SJCRH30 (cell line): ENCODE results near the gene ATF2. TPM values are rescaled to one million over a fixed set of nuclear protein-coding genes. Genes with fewer than 3 reads are reported as not detected.
A peak's percentile ranks its signal among the peaks of the same experiment; 100 is the strongest.

Source experiments
- DNase-seq, 2 experiments: peaks; one replicate each; pipeline ENCODE4 v3.0.0-alpha.2; 2015 to 2020
- H3K27ac ChIP-seq: fragments of 250-450 bp; sonication (Bioruptor Pico); 2 replicates; pipeline ENCODE4 v1.5.1; 2020; ENCODE audit warnings: mild to moderate bottlenecking, moderate library complexity
- H3K27me3 ChIP-seq: fragments of 250-450 bp; sonication (Bioruptor Pico); 2 replicates; pipeline ENCODE4 v1.5.1; 2020; ENCODE audit warnings: mild to moderate bottlenecking, moderate library complexity
- H3K36me3 ChIP-seq: fragments of 250-450 bp; sonication (Bioruptor Pico); 2 replicates; pipeline ENCODE4 v1.5.1; 2020; ENCODE audit warnings: mild to moderate bottlenecking, moderate library complexity
- H3K4me1 ChIP-seq: fragments of 250-450 bp; sonication (Bioruptor Pico); 2 replicates; pipeline ENCODE4 v1.5.1; 2020; ENCODE audit warnings: mild to moderate bottlenecking, moderate library complexity
- H3K4me3 ChIP-seq: fragments of 250-450 bp; sonication (Bioruptor Pico); 2 replicates; pipeline ENCODE4 v1.5.1; 2020; ENCODE audit warnings: mild to moderate bottlenecking, moderate library complexity
- H3K9me3 ChIP-seq: fragments of 250-450 bp; sonication (Bioruptor Pico); replicated peaks from 2 replicates; pipeline ENCODE4 v1.5.1; 2020; ENCODE audit warnings: mild to moderate bottlenecking, moderate library complexity
- total RNA-seq: library from RNA; depleted of rRNA; stranded (reverse); fragments of >200 nt; shearing (Covaris generic); gene quantifications from 2 replicates; pipeline ENCODE4 v1.2.3, GENCODE V29; 2014; rRNA removed

ATF2 gene
- total RNA-seq, 1 experiment from 2014 or later: 48.5 TPM

GRCh38 chr2:175037941-175038340 lies 130.1 kb downstream of the ATF2 start:
- Histone ChIP-seq H3K36me3 (no peaks in the 10 kb centered on the region), H3K27ac (no peak overlapping the region), H3K9me3 (no peaks in the 10 kb centered on the region), H3K27me3 (no peaks in the 10 kb centered on the region; the same call in 1 of the 2 replicates), H3K4me1 (no peaks in the 10 kb centered on the region), H3K4me3 (no peak overlapping the region)
- DNase-seq: no peak

- H3K27me3 ChIP-seq: no peaks in the 10 kb centered on the region; the same call in 1 of the 2 replicates
- peak in 1 of 2 experiments; percentile 34 for DNase-seq
- H3K36me3 ChIP-seq: no peaks in the 10 kb centered on the region
- no peaks in the 10 kb centered on the region for H3K9me3 ChIP-seq
- H3K27ac ChIP-seq: no peak overlapping the region
- no peak overlapping the region for H3K4me3 ChIP-seq
- no peaks in the 10 kb centered on the region for H3K4me1 ChIP-seq
Observed at GRCh38 chr2:175036582-175037018, 131.4 kb downstream of the ATF2 start.

GRCh38 chr2:175035806-175036205 lies 132.2 kb downstream of the ATF2 start:
- no peaks in the 10 kb centered on the region for H3K27me3 ChIP-seq
- no peak overlapping the region for H3K27ac ChIP-seq
- no peak for DNase-seq
- no peaks in the 10 kb centered on the region for H3K4me1 ChIP-seq
- no peak overlapping the region for H3K4me3 ChIP-seq
- no peaks in the 10 kb centered on the region for H3K9me3 ChIP-seq
- no peaks in the 10 kb centered on the region for H3K36me3 ChIP-seq

- Histone ChIP-seq H3K9me3 (no peaks in the 10 kb centered on the region), H3K36me3 (no peaks in the 10 kb centered on the region), H3K27me3 (no peaks in the 10 kb centered on the region), H3K4me1 (no peaks in the 10 kb centered on the region), H3K27ac (no peak overlapping the region), H3K4me3 (no peak overlapping the region)
- no peak for DNase-seq
Observed at GRCh38 chr2:175034716-175035115, 133.3 kb downstream of the ATF2 start.

- Histone ChIP-seq H3K4me1 (peaks cover 11% of the 10 kb centered on the region; the same call in 1 of the 2 replicates), H3K27ac (no peak overlapping the region), H3K36me3 (no peaks in the 10 kb centered on the region), H3K27me3 (no peaks in the 10 kb centered on the region), H3K9me3 (no peaks in the 10 kb centered on the region), H3K4me3 (no peak overlapping the region)
- DNase-seq: peak; percentile 51 to 78
Observed at GRCh38 chr2:175030380-175031271, 137.4 kb downstream of the ATF2 start.

GRCh38 chr2:175027755-175028154 lies 140.2 kb downstream of the ATF2 start:
- Histone ChIP-seq H3K27ac (peak overlapping the region; percentile 62), H3K4me3 (peak overlapping the region; percentile 34), H3K36me3 (no peaks in the 10 kb centered on the region), H3K9me3 (no peaks in the 10 kb centered on the region), H3K4me1 (peaks cover 14% of the 10 kb centered on the region; the same call in 1 of the 2 replicates), H3K27me3 (no peaks in the 10 kb centered on the region)
- no peak for DNase-seq

- Histone ChIP-seq H3K27me3 (no peaks in the 10 kb centered on the region), H3K4me1 (peaks cover 14% of the 10 kb centered on the region; the same call in 1 of the 2 replicates), H3K36me3 (no peaks in the 10 kb centered on the region), H3K9me3 (no peaks in the 10 kb centered on the region), H3K4me3 (no peak overlapping the region), H3K27ac (no peak overlapping the region)
- no peak for DNase-seq
Observed at GRCh38 chr2:175026385-175026784, 141.6 kb downstream of the ATF2 start.

- Histone ChIP-seq H3K27ac (no peak overlapping the region), H3K4me1 (peaks cover 14% of the 10 kb centered on the region; the same call in 1 of the 2 replicates), H3K36me3 (no peaks in the 10 kb centered on the region), H3K9me3 (no peaks in the 10 kb centered on the region), H3K4me3 (no peak overlapping the region), H3K27me3 (no peaks in the 10 kb centered on the region)
- DNase-seq: no peak
Observed at GRCh38 chr2:175025946-175026345, 142.1 kb downstream of the ATF2 start.

GRCh38 chr2:175025233-175025632 lies 142.8 kb downstream of the ATF2 start:
- Histone ChIP-seq H3K27ac (no peak overlapping the region), H3K27me3 (no peaks in the 10 kb centered on the region), H3K4me3 (no peak overlapping the region), H3K36me3 (no peaks in the 10 kb centered on the region), H3K9me3 (no peaks in the 10 kb centered on the region), H3K4me1 (peaks cover 14% of the 10 kb centered on the region; the same call in 1 of the 2 replicates)
- no peak for DNase-seq

- Histone ChIP-seq H3K27ac (no peak overlapping the region), H3K9me3 (no peaks in the 10 kb centered on the region), H3K4me3 (no peak overlapping the region), H3K27me3 (no peaks in the 10 kb centered on the region), H3K36me3 (no peaks in the 10 kb centered on the region), H3K4me1 (peaks cover 8% of the 10 kb centered on the region; the same call in 1 of the 2 replicates)
- no peak for DNase-seq
Observed at GRCh38 chr2:175022923-175023322, 145.1 kb downstream of the ATF2 start.

Other genes starting within 250 kb of the ATF2 start
- gene CHN1, start 162.8 kb downstream of the ATF2 start, total RNA-seq: 66.2 and 71.8 TPM in 2 replicates
- 330 and 335 TPM in 2 replicates for gene ATP5MC3, start 13.5 kb upstream of the ATF2 start, total RNA-seq